ENCODE results near the gene XRN2. TPM values are rescaled to one million over a fixed set of nuclear protein-coding genes. Genes with fewer than 3 reads are reported as not detected.
A peak's percentile ranks its signal among the peaks of the same experiment; 100 is the strongest.

The XRN2 gene
- total RNA-seq, 2 experiments from 2014 or later: 71.3 to 72.6 TPM

GRCh38 chr20:21326700-21327099, 23.6 kb downstream of the XRN2 start:
- H3K9me3 Mint-ChIP-seq: peaks cover 4% of the 10 kb centered on the region
- ATAC-seq (no peak), DNase-seq (no peak)
- H3K27me3 Mint-ChIP-seq: no peaks in the 10 kb centered on the region
- H3K4me3 Mint-ChIP-seq: no peak overlapping the region
- H3K36me3 Mint-ChIP-seq (ENCODE audit: low read depth): peaks cover 40% of the 10 kb centered on the region
- ChIA-PET POLR2A (no interaction called here), CTCF (interaction anchor here (0.8 to 1.8 kb wide), 3 partner anchors 50 to 179 kb away, joined by 3 to 9 read pairs (median 6); no protein-coding TSS in a partner anchor)
- H3K27ac Mint-ChIP-seq: peak overlapping the region; percentile 36
- no peak for TF ChIP-seq CTCF (IDR thresholded peaks at IDR 0.05)
- intact Hi-C loops (cut with micrococcal nuclease): no loop called here
- peaks cover 52% of the 10 kb centered on the region for H3K4me1 Mint-ChIP-seq (ENCODE audit: low read depth)

- DNase-seq (no peak), ATAC-seq (no peak)
- Mint-ChIP-seq H3K9me3 (no peaks in the 10 kb centered on the region), H3K27me3 (no peaks in the 10 kb centered on the region), H3K4me1 (ENCODE audit: low read depth) (peaks cover 6% of the 10 kb centered on the region), H3K4me3 (no peak overlapping the region), H3K27ac (no peak overlapping the region), H3K36me3 (ENCODE audit: low read depth) (peaks cover 72% of the 10 kb centered on the region)
- ChIA-PET CTCF (interaction anchor here (2.1 kb wide), 1 partner anchor 101 kb away, joined by 11 read pairs; no protein-coding TSS in a partner anchor), POLR2A (interaction anchor here (0.7 kb wide), 1 partner anchor 14 kb away, joined by 3 read pairs; no protein-coding TSS in a partner anchor)
- TF ChIP-seq CTCF (IDR thresholded peaks at IDR 0.05): no peak
- intact Hi-C loops (cut with micrococcal nuclease): no loop called here
Observed at GRCh38 chr20:21336455-21337151, 33.5 kb downstream of the XRN2 start.

GRCh38 chr20:21338291-21338690, 35.2 kb downstream of the XRN2 start:
- Mint-ChIP-seq H3K36me3 (ENCODE audit: low read depth) (peaks cover 65% of the 10 kb centered on the region), H3K27me3 (no peaks in the 10 kb centered on the region), H3K27ac (no peak overlapping the region), H3K4me3 (no peak overlapping the region), H3K4me1 (ENCODE audit: low read depth) (peaks cover 6% of the 10 kb centered on the region), H3K9me3 (no peaks in the 10 kb centered on the region)
- intact Hi-C loops (cut with micrococcal nuclease): no loop called here
- no peak for TF ChIP-seq CTCF (IDR thresholded peaks at IDR 0.05)
- ATAC-seq (no peak), DNase-seq (no peak)
- ChIA-PET CTCF (interaction anchor here (0.8 kb wide), 1 partner anchor 15 kb away, joined by 3 read pairs; no protein-coding TSS in a partner anchor), POLR2A (no interaction called here)

- Mint-ChIP-seq H3K4me3 (no peak overlapping the region), H3K9me3 (no peaks in the 10 kb centered on the region), H3K4me1 (ENCODE audit: low read depth) (peaks cover 6% of the 10 kb centered on the region), H3K27me3 (no peaks in the 10 kb centered on the region), H3K27ac (no peak overlapping the region), H3K36me3 (ENCODE audit: low read depth) (peaks cover 59% of the 10 kb centered on the region)
- ATAC-seq: no peak
- TF ChIP-seq CTCF (IDR thresholded peaks at IDR 0.05): no peak
- ChIA-PET POLR2A (no interaction called here), CTCF (interaction anchor here (0.8 to 1.0 kb wide), 3 partner anchors 14 to 164 kb away, joined by 3 read pairs; no protein-coding TSS in a partner anchor)
- intact Hi-C loops (cut with micrococcal nuclease): no loop called here
- no peak for DNase-seq
Observed at GRCh38 chr20:21339499-21339898, 36.4 kb downstream of the XRN2 start.

- H3K27me3 Mint-ChIP-seq: no peaks in the 10 kb centered on the region
- peaks cover 45% of the 10 kb centered on the region for H3K36me3 Mint-ChIP-seq (ENCODE audit: low read depth)
- peaks cover 6% of the 10 kb centered on the region for H3K4me1 Mint-ChIP-seq (ENCODE audit: low read depth)
- ATAC-seq: no peak
- intact Hi-C loops (cut with micrococcal nuclease): no loop called here
- no peak overlapping the region for H3K4me3 Mint-ChIP-seq
- no peak for DNase-seq
- POLR2A ChIA-PET: no interaction called here
- TF ChIP-seq CTCF (IDR thresholded peaks at IDR 0.05): no peak
- H3K27ac Mint-ChIP-seq: no peak overlapping the region
- CTCF ChIA-PET: interaction anchor here (1.3 kb wide), 1 partner anchor 105 kb away, joined by 9 read pairs; no protein-coding TSS in a partner anchor
- H3K9me3 Mint-ChIP-seq: no peaks in the 10 kb centered on the region
Observed at GRCh38 chr20:21340991-21341697, 38.0 kb downstream of the XRN2 start.
